ENCODE data around the gene NAAA. TPM values are rescaled to one million over a fixed set of nuclear protein-coding genes. Genes with fewer than 3 reads are reported as not detected.
"Not testable (repeated sequence)": the region's sequence is repeated elsewhere in the genome, so short reads cannot be mapped to it uniquely, and the experiment has no call there.

NAAA gene
- total RNA-seq, 1 donor from 2014 or later = 34.8 TPM

DNA sequence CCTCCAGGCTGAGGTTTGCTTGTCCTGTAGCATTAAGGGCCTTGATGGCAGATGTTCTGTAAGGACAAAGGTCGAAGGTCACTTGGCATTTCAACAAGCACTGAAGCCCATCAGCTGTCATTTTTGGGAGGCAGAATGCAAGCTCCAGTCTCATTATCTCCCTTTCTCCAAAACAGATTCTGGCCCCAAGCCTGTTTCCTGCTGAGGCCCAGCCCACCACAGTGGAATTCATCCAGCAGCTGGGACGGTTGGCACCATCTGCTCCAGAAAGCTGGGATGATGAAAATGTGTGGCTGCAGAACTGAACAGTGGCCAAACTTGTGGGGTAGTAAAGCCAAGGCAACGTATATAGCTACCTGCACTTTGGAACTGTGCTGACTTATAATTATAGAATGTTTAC lies 20.9 kb downstream of the NAAA start:
- DNase-seq (ENCODE audit: low spot score) = no peak

DNA sequence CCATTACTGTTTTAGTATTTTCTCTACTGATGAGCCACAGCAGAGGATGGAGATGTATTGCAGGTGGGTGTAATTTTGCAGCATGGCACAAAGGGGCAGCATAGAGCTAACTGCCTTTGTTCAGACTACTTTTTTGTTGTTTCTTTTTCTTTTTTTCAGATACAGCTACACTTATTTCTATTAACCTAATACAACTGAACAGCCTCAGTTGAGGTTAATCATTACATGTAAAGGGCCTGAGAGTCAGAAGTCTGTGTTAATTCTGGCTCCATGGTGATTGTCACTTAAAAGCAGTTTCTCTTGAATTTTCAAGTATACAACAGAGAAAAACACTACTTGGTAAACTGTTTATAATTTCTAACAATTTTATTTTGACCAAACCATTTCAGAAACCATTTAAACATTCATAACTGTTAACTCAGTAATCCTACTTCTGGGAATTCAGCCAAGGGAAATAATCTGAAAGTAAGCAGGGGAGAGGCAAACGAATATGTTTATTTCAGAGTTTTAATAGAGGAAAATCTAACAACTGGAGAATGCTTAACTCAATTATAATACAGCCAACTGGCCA lies 24.6 kb downstream of the NAAA start:
- no peak for DNase-seq (ENCODE audit: low spot score)

- no peak for DNase-seq (ENCODE audit: low spot score)
Measured at GRCh38 chr4:75912968-75913367, 27.8 kb downstream of the NAAA start.

DNA sequence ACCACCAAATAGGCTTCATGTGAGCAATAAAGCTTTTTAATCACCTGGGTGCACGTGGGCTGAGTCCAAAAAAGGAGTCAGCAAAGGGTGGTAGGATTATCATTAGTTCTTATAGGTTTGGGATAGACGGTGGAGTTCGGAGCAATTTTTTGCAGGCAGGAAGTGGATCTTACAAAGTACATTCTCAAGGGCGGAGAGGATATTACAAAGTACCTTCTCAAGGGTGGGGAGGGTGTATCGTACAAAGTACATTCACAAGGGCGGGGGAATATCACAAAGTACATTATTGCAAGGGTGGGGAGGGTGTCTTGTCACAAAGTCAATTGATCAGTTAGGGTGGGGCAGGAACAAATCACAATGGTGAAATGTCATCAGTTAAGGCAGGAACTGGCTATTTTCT lies 30.0 kb downstream of the NAAA start:
- not testable (repeated sequence) for DNase-seq (ENCODE audit: low spot score)

DNA sequence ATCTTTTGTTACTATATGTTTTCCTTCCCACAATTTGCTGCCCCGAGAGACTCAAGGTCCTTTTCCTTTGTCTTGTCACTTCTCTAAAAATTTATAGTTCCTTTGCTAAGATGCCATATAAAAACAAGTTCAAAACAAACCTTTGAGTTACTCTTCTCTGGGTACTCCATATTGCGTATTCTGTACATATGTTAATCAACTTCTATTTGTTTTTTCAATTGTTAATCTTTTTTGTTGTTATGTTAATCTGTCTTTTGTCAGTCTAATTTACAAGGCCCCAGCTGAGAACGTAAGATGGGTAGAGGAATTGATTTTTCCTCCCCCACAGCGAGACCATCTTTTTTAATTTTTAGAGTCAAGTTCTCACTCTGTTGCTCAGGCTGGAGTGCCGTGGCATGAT lies 31.4 kb downstream of the NAAA start:
- DNase-seq (ENCODE audit: low spot score) = no peak

DNA sequence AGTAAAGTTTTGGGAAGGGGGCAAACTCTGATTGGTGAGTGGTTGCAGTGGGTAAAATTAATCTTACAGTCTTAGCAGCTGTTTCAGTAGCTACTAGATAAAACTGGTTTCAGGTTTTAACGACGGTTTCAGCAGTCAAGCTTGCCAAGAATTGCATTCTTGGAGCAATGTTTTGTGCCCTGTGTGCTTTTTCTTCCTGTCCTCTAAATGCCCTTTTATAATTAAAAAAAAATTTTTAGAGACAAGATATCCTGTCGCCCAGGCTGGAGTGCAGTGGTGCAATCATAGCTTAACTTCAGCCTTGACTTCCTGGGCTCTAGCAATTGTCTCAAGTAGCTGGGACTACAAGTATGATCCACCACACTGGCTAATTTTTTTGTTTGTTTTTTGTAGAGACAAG lies 32.3 kb downstream of the NAAA start:
- DNase-seq (ENCODE audit: low spot score) = no peak

DNA sequence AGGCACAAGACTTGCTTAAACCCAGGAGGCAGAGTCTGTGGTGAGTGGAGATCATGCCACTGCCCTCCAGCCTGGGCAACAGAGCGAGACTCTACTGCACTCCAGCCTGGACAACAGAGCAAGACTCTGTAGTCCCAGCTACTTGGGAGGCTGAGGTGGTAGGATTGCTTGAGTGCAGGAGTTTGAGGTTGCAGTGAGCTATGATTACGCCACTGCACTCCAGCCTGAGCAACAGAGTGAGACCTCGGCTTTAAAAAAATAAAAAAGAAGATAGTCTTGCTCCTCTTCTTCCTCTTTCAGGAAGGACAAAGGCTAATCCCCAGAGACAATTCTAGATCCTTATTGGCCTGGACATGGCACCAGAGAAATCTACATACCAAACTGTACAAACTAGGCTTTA lies 32.8 kb downstream of the NAAA start:
- DNase-seq (ENCODE audit: low spot score) = no peak

DNA sequence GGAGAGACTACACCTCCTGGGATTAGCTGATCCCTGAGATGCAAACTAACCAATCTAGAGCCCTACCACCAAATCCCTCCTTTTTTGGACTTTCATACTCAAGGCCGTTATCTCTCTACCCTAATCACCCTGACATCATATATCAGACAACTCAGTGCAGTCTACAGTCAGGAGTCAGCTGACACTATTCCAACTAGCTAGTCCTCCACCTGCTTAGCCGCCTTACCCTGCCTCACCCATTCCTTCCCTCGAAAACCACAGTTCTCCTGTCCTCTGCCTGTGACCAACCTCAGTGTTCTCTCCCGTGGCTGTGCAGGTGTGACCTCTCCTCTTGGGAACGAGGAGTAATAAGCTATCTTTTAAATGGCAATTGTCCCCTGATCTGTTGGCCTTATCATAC lies 36.7 kb downstream of the NAAA start:
- no peak for DNase-seq (ENCODE audit: low spot score)

GRCh38 chr4:75902352-75902751 lies 38.5 kb downstream of the NAAA start, which contains the start of gene PPEF2:
Gene PPEF2 (minus strand): TSS chr4:75902452. CDS start chr4:75896325, 6,127 bp downstream.
- DNase-seq (ENCODE audit: low spot score) = no peak

- DNase-seq (ENCODE audit: low spot score) = no peak
Measured at GRCh38 chr4:75898536-75898935, 42.3 kb downstream of the NAAA start.

DNA sequence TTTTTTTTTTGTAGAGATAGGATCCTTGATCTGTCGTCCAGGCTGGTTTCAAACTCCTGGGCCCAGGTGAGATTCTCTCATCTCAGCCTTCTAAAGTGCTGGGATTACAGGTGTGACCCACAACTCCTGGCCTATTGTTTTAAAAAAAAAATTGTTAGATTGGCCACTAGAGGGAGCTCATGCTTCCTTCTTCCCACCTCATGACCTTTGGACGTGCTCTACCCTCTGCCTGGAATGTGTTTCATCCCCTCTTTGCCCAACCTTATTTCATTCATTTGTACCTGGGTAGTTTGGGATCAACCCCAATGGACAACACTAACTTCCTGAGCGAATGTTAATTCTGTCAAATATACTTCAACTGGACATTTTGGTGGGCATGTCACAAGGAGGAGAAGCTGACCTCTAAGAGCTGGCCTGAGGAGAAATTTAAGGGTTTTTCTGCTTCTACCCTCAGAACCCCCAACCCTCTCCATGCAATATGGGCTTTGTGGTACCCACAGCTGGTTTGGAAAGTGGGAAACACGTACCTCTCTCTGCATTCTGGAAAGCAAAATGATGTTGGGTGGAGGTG lies 45.0 kb downstream of the NAAA start:
- DNase-seq (ENCODE audit: low spot score) = no peak

DNA sequence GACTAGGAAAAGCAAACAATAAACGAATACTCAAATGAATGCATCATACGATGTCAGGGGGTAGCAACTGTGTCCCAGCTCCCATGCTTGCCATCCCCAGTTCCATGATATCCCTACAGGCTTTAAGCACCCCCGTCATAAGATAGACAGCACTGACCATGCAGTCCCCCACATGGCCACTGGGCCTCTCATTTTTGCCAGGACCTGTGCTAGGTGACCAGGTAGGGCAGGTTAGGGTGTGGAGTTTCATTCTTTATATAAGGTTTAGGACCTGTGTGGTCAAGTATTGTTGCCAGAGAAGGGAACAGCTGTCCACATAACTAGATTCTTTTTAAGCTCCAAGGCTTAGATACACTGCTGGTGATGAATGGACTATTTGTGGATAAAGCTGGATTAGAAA lies 48.3 kb downstream of the NAAA start:
- no peak for DNase-seq (ENCODE audit: low spot score)

- no peak for DNase-seq (ENCODE audit: low spot score)
Measured at GRCh38 chr4:75891611-75892010, 49.2 kb downstream of the NAAA start.

GRCh38 chr4:75889537-75890199 lies 51.1 kb downstream of the NAAA start:
- DNase-seq (ENCODE audit: low spot score) = no peak

GRCh38 chr4:75886104-75886503 lies 54.7 kb downstream of the NAAA start:
- DNase-seq (ENCODE audit: low spot score) = no peak

- no peak for DNase-seq (ENCODE audit: low spot score)
Measured at GRCh38 chr4:75881476-75881875, 59.3 kb downstream of the NAAA start.

DNA sequence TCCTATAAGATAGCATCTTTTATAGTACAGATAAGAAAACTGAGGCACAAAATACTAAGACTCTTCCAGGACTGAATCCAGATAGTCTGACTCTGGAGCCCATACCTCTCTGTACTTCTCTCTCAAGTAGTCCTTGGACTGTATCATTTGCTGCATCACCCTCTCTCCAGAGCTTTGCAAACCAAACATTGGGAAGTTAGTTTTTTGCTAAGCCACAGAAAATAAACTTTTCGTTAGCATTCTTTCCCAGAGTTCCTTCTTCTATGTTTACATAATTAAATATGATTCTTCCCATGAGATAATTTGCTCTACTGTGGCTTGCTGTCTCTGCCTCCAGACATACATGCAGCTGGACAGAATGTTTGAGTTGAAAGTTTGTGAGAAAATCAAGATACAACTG lies 60.5 kb downstream of the NAAA start:
- no peak for DNase-seq (ENCODE audit: low spot score)

DNA sequence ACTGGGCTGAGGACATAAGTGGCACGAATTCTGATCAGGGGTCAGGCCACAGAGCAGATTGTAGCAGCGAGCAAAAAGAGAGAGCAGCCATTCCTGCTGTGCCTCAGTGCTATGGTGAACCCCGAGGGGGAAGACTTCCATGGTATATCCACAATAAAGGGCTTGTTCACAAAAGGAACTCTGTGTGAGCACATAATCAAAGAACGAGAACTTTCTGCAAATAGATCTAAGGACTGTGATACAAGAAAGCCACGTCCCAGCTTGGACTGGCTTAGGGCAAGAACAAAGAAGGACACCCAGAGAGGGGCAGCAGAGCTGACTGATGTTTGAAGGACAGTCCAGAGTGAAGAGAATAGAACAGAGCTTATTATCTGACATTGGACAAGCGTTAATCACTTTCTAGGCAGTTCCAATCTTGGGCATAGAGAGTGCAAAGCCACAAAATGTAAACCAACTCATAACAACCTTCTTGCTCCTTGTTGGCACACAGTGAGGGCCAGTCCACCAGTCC lies 62.5 kb downstream of the NAAA start:
- no peak for DNase-seq (ENCODE audit: low spot score)

DNA sequence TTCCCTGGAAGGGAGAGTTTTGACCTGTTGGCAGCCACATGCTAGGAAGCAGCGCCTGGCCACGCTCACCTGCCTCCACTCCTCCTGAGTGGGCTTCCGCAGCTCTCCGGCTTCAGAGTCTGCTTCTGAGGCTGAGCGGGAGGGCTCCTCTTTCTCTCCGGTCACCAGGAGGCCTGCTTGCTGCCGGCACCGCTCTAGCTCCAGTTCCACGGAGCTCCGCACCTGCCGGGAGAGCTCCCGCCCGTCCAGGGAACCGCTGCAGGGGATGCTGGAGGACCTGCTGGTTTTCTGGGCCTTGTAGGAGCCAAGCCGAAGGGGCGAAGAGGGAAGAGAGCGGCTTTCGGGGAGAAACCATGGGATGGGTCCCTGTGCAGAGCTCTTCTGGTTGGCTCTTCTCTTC lies 64.6 kb downstream of the NAAA start:
- DNase-seq (ENCODE audit: low spot score) = no peak

DNA sequence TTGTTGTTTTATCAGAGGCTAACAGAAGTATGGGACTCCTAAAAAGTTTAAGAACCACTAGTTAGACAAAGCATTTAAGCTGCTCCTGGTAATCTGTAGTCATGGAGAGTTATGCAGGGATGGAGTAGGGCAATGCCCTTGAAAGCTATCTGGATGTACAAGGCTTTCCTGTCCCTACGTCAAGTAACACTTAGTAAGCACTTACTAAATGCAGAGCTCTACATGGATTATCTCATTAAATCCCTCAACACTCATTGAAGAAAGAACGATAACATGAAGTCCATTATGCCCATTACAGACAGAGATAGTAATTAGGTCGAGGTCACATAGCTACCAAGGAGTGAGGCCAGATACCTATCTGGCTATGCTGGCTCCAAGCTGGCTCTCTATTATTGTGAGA lies 71.7 kb downstream of the NAAA start:
- no peak for DNase-seq (ENCODE audit: low spot score)

DNA sequence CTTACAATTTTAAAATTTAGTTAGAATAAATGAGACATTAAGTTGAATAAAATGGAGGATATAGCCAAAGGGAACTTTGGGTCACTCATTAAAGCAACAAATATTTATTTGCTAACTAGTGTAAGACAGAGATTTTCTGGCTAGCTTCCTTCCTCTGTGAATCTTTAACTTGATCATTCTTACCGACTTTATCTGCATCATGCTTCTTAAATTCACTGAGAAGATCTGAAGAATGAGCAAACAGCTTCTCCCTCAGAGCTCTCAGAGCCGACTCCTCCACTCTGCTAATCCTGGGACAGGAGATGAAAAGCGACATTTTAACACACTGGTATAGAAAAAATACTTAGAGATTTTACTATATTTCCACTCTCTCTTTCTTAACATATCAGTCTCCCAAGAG lies 73.7 kb downstream of the NAAA start:
- DNase-seq (ENCODE audit: low spot score) = no peak
